Common myeloid progenitor, CD34-positive (primary cell): ENCODE results near the gene C2orf72.
A peak's percentile ranks its signal among the peaks of the same experiment; 100 is the strongest.

ENCODE experiments used
- CTCF ChIA-PET: fragments of 350-600 bp; sonication (Branson Sonifier 250); formaldehyde crosslinking; loops from one replicate; lab custom pipeline; 2021; ENCODE audit warnings: antibody characterized with exemption; lab: Charles Lee
- POLR2A ChIA-PET: fragments of 350-600 bp; sonication (Branson Sonifier 250); formaldehyde crosslinking; loops from one replicate; lab custom pipeline; 2021; ENCODE audit warnings: antibody characterized with exemption; lab: Charles Lee
- DNase-seq, 3 donors: peaks; one replicate each; pipeline versions ENCODE4 v3.0.0 to v3.0.0-alpha.2; 2013
- H3K27ac ChIP-seq, 2 experiments: 1 replicate in 1 of 2; 2 replicates in 1 of 2; pipeline ENCODE4 v1.7.0; 2013; ENCODE audit warnings: inconsistent platforms in 2 of 2, low read length in 2 of 2, mild to moderate bottlenecking in 2 of 2, low read depth in 1 of 2, moderate library complexity in 1 of 2; ENCODE audit not compliant: severe bottlenecking in 2 of 2, insufficient read depth in 1 of 2, poor library complexity in 1 of 2
- H3K27me3 ChIP-seq, 5 experiments: replicated peaks in 2 of 5; 1 replicate in 3 of 5; 2 replicates in 2 of 5; pipeline versions ENCODE4 v1.6.1 to v1.7.0; 2013; ENCODE audit warnings: low read length in 4 of 5, mild to moderate bottlenecking in 2 of 5, moderate library complexity in 2 of 5, inconsistent platforms in 1 of 5; ENCODE audit not compliant: insufficient read depth in 5 of 5, control insufficient read depth in 4 of 5
- H3K36me3 ChIP-seq, 4 experiments: 1 replicate in 2 of 4; 2 replicates in 2 of 4; pipeline versions ENCODE4 v1.6.1 to v1.7.0; 2013; ENCODE audit warnings: low read length in 3 of 4, control low read depth in 1 of 4, mild to moderate bottlenecking in 1 of 4; ENCODE audit not compliant: control insufficient read depth in 4 of 4, insufficient read depth in 4 of 4
- H3K4me1 ChIP-seq, 4 experiments: 1 replicate in 3 of 4; 2 replicates in 1 of 4; pipeline versions ENCODE4 v1.6.1 to v1.7.1; 2013; ENCODE audit warnings: low read length in 3 of 4, mild to moderate bottlenecking in 3 of 4, control low read depth in 1 of 4, inconsistent platforms in 1 of 4, moderate library complexity in 1 of 4; ENCODE audit not compliant: control insufficient read depth in 4 of 4, insufficient read depth in 4 of 4; ENCODE audit errors: control extremely low read depth in 1 of 4
- H3K4me3 ChIP-seq, 7 experiments: 1 replicate in 4 of 7; 2 replicates in 3 of 7; pipeline versions ENCODE4 v1.5.1 to v1.7.0; 2013; ENCODE audit warnings: mild to moderate bottlenecking in 7 of 7, low read length in 6 of 7, moderate library complexity in 6 of 7, inconsistent platforms in 2 of 7, low read depth in 2 of 7, control low read depth in 1 of 7; ENCODE audit not compliant: insufficient read depth in 4 of 7, control insufficient read depth in 1 of 7; ENCODE audit errors: extremely low read depth in 1 of 7
- H3K9me3 ChIP-seq, 5 experiments: 1 replicate in 4 of 5; 2 replicates in 1 of 5; pipeline versions ENCODE4 v1.6.1 to v1.7.1; 2013; ENCODE audit warnings: low read length in 4 of 5, mild to moderate bottlenecking in 2 of 5, inconsistent platforms in 1 of 5, low read depth in 1 of 5, moderate library complexity in 1 of 5; ENCODE audit not compliant: control insufficient read depth in 4 of 5, insufficient read depth in 2 of 5; ENCODE audit errors: control extremely low read depth in 1 of 5
- WGBS: methylation state at CpG from one replicate; pipeline ENCODE4 v1.1.5; 2013; ENCODE audit not compliant: insufficient coverage; 5-methylcytosine and 5-hydroxymethylcytosine counted together

C2orf72 gene

DNA sequence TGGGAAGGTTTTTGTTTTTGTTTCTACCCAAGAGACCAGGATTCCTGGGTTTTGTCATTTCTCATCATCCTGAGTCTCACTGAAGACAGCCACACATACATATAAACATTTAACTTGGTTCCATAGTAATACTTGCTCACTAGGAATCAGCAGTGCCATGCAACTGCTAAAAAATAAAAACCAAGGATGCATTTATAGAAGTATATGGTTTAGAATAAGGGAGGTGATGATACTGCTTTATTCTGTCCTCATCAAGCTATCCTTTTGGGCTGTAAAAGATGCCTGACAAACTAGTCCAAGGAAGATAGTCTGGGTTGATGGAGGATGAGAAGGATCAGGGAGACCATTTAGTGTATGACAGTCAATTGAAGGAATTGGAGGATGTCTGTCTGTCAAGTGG, 40.7 kb upstream of the C2orf72 start:
- Histone ChIP-seq H3K27ac (no peak overlapping the region), H3K9me3 (peaks cover 0 to 4% (median 0%) of the 10 kb centered on the region in 5 experiments), H3K4me3 (no peak overlapping the region), H3K27me3 (peaks cover 0 to 44% (median 13%) of the 10 kb centered on the region in 5 experiments), H3K36me3 (no peaks in the 10 kb centered on the region), H3K4me1 (no peaks in the 10 kb centered on the region)
- ChIA-PET CTCF (interaction anchor here (1.5 kb wide), 1 partner anchor 24 kb away, joined by 4 read pairs; no protein-coding TSS in a partner anchor), POLR2A (no interaction called here)
- no peak for DNase-seq

DNA sequence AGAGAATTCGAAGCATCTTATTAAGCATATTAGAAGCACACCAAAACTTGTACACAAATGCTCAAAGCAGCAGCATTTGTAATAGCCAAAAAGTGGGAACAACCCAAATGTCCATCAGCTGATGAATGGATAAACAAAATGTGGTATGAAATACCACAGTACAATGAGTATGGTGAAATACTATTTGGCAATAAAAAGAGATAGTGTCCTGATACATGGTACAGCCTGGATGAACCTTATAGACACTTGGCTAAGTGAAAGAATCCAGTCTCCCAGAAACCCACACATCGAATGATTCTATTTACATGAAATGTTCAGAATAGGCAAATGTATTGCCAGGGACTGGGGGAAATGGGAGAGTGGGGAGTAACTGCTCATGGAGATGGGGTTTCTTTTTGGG, 38.4 kb upstream of the C2orf72 start:
- no peaks in the 10 kb centered on the region for H3K4me1 ChIP-seq
- no peak overlapping the region for H3K27ac ChIP-seq
- WGBS = 100% methylated on average over 1 of the region's 2 CpGs
- no peaks in the 10 kb centered on the region for H3K36me3 ChIP-seq
- H3K9me3 ChIP-seq = peaks cover 0 to 4% (median 0%) of the 10 kb centered on the region in 5 experiments
- ChIA-PET POLR2A (interaction anchor here (0.6 kb wide), 1 partner anchor 173 kb away, joined by 3 read pairs; no protein-coding TSS in a partner anchor), CTCF (interaction anchor here (1.0 to 1.2 kb wide), 2 partner anchors 10 to 11 kb away, joined by 3 read pairs; no protein-coding TSS in a partner anchor)
- peaks cover 0 to 28% (median 12%) of the 10 kb centered on the region in 5 experiments for H3K27me3 ChIP-seq
- no peak for DNase-seq
- H3K4me3 ChIP-seq = no peak overlapping the region

DNA sequence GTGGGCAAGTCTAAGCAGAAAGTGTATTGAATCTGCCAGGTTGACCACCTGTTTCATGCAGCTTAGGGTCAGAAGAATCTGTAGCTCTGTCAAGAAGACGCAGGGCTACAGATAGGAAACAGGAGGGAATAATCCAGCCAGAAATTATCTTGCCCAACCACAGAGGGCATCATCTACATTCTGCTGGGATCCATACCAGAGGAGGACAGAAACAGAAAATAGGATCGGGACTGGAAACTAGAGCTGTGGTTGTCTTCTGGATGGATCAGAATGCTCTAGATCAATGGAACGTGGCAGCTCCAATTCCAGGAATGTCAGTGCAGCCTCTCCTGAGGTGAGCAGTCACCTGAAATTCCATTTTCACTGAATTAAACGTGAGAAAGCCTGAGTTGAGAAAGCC, 37.8 kb upstream of the C2orf72 start:
- H3K27me3 ChIP-seq = peaks cover 0 to 28% (median 11%) of the 10 kb centered on the region in 5 experiments

DNA sequence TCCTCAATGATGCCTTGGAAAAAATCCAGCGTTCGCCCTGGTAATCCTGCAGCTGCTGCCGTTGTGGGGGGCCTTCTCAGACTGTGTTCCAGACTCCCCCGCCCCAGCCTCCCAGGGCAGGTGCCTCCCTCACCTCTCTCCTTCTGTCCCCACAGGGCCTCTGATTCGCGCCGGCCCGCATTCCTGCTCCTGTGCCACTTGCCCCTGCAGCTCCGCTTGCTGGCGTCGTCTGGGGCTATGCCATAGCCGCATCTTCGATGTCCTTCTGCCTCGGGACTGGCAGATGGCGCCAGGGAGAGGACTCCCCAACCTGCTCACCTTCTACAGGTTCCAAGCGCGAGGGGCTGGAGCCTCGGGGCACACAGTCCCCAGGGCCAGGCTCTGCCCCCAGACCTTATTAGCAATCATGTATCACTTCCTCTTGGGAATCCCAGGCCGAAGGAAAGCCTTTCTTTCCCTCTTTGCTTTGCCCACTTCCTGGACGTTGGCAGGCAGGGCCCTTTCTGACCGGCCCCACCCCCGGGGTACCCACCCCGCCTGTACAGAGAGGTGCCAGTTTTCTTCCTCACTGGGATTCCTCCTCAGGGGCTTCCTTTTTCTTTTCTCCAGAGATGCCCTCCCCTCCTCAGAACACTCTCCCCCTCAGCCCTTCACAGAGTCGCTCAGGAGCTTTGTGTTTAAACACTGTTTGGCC, 37.0 kb upstream of the C2orf72 start:
- WGBS = 42% methylated on average over 21 of the region's 24 CpGs
- no peak overlapping the region for H3K27ac ChIP-seq
- ChIA-PET CTCF (interaction anchor here (1.1 kb wide), 1 partner anchor 14 kb away, joined by 3 read pairs; no protein-coding TSS in a partner anchor), POLR2A (no interaction called here)
- H3K4me1 ChIP-seq = no peaks in the 10 kb centered on the region
- H3K9me3 ChIP-seq = peaks cover 0 to 4% (median 0%) of the 10 kb centered on the region in 5 experiments
- no peak overlapping the region for H3K4me3 ChIP-seq
- no peaks in the 10 kb centered on the region for H3K36me3 ChIP-seq
- peaks cover 0 to 28% (median 11%) of the 10 kb centered on the region in 5 experiments for H3K27me3 ChIP-seq
- peak; percentile 19 to 54 (median 37) for DNase-seq

More for the DNA sequence above, 37.8 kb upstream of the C2orf72 start:
- ChIA-PET POLR2A (no interaction called here), CTCF (interaction anchor here (1.1 to 1.2 kb wide), 2 partner anchors 12 to 13 kb away, joined by 3 read pairs; no protein-coding TSS in a partner anchor)
- Histone ChIP-seq H3K36me3 (no peaks in the 10 kb centered on the region), H3K4me1 (no peaks in the 10 kb centered on the region), H3K9me3 (peaks cover 0 to 4% (median 0%) of the 10 kb centered on the region in 5 experiments), H3K4me3 (no peak overlapping the region), H3K27ac (no peak overlapping the region)
- 81% methylated on average over 4 of the region's 4 CpGs for WGBS
- DNase-seq = no peak

DNA sequence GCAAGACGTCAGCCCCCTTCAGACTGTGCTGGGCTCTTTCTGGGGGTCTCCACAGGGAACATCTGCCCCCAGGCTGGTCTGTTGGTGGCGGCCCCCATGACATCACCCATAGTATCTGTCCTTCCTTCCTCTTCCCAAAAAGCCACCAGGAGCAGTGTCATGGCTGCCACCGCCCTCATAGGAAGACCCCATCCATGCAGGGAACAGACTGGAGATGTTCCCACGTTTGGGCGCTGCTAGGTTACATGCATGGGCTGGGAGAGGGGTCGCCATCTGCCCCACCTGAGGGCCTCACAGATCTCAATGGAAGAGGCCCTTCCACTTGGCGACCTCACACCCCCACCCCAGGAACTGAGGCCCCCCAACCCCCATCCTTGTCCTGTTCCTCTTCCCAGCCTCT, 36.3 kb upstream of the C2orf72 start:
- Histone ChIP-seq H3K36me3 (no peaks in the 10 kb centered on the region), H3K4me1 (no peaks in the 10 kb centered on the region), H3K27me3 (peaks cover 0 to 28% (median 11%) of the 10 kb centered on the region in 5 experiments), H3K4me3 (no peak overlapping the region), H3K27ac (no peak overlapping the region), H3K9me3 (peaks cover 0 to 4% (median 0%) of the 10 kb centered on the region in 5 experiments)
- no peak for DNase-seq
- WGBS = 95% methylated on average over 3 of the region's 7 CpGs
- ChIA-PET CTCF (no interaction called here), POLR2A (no interaction called here)

DNA sequence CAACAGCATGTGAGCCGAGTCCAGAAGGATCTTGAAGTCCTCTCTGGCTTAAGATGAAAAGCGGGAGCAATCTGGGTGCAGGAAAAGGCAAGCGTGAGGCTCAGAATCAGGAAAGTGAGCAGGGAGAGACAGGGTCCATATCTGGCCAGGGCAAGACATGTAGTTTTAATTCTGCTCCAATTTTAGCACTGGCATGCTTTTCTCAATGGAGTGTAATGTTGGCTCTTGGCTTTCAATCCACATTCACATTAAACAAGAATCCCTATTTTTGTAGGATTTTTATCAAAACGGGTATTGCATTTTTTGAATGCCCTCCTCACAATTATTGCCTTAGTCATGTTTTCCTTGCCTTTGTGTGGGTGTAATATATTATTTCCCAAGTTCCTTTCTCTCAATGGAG, 35.4 kb upstream of the C2orf72 start:
- 33% methylated on average over 3 of the region's 4 CpGs for WGBS
- Histone ChIP-seq H3K36me3 (no peaks in the 10 kb centered on the region), H3K4me3 (no peak overlapping the region), H3K4me1 (no peaks in the 10 kb centered on the region), H3K27ac (no peak overlapping the region), H3K9me3 (peaks cover 0 to 3% (median 0%) of the 10 kb centered on the region in 5 experiments), H3K27me3 (peaks cover 0 to 28% (median 11%) of the 10 kb centered on the region in 5 experiments)
- CTCF ChIA-PET = interaction anchor here (0.6 to 1.0 kb wide), 2 partner anchors 274 to 276 kb away, joined by 3 to 4 read pairs; no protein-coding TSS in a partner anchor
- no peak for DNase-seq
- POLR2A ChIA-PET = no interaction called here

DNA sequence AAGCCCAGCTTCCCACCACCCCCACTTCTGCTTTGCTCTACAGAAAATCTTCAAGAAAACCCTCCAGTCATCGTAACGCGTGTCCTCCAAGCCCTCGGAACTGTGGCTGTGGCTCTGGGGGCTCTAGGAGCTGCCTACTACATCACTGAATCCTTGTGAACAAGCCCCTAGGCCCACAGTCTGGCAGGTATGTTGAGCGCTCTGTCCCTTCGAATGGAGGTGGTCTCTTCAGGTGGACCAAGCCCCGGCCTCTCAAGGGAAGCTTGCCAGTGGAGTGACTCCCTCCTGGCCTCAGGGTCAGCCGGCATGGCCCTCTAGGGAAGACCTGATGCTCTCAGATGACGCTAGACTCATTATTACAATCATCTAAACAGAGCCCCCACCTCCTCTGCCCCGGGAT, 34.7 kb upstream of the C2orf72 start:
- no peak overlapping the region for H3K4me3 ChIP-seq
- H3K4me1 ChIP-seq = no peaks in the 10 kb centered on the region
- WGBS = 93% methylated on average over 3 of the region's 10 CpGs
- no peaks in the 10 kb centered on the region for H3K9me3 ChIP-seq
- no peak overlapping the region for H3K27ac ChIP-seq
- POLR2A ChIA-PET = no interaction called here
- H3K36me3 ChIP-seq = no peaks in the 10 kb centered on the region
- CTCF ChIA-PET = interaction anchor here (0.6 to 1.0 kb wide), 3 partner anchors 14 to 275 kb away, joined by 3 to 4 read pairs (median 3); no protein-coding TSS in a partner anchor
- peaks cover 0 to 28% (median 15%) of the 10 kb centered on the region in 5 experiments for H3K27me3 ChIP-seq
- DNase-seq = no peak
